Ovary (tissue), 3 donors: Measurements from ENCODE around the gene EMP3.

Experiments
- POLR2A ChIP-seq: fragments of 450-650 bp; IDR thresholded peaks from one replicate; pipeline ENCODE4 v1.6.1; 2017; ENCODE audit warnings: antibody characterized with exemption, mild to moderate bottlenecking, moderate library complexity
- TF ChIP-seq, protein P1 (sequence below), 3 donors: fragments of 450-650 bp in 2 of 3; fragments of 200-600 bp in 1 of 3; IDR thresholded peaks; one replicate each; pipeline versions ENCODE4 v1.5.1 to v1.8.0; 2016 to 2022; ENCODE audit warnings: antibody characterized with exemption in 3 of 3, mild to moderate bottlenecking in 1 of 3
- donor health status: DM: no; HTN: no; CAD: no.

DNA sequence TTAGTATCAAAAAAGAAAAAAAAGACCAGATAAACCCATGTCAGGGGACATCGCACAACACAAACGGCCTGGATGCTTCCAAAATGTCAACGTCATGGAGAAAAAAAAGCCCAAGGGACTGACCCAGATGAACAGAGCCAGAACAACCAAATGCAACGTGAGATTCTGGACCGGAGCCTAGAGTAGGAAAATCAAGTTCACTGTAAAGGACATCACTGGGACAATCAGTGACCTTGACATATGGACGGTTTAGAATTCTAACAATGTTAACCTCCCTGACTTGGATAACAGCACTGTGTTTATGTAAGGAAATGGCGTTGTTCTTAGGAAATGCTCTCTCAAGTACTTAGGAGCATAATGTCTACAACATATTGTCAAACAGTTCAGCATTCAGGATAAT lies 15.1 kb upstream of the EMP3 start:
- TF ChIP-seq, protein P1, sequence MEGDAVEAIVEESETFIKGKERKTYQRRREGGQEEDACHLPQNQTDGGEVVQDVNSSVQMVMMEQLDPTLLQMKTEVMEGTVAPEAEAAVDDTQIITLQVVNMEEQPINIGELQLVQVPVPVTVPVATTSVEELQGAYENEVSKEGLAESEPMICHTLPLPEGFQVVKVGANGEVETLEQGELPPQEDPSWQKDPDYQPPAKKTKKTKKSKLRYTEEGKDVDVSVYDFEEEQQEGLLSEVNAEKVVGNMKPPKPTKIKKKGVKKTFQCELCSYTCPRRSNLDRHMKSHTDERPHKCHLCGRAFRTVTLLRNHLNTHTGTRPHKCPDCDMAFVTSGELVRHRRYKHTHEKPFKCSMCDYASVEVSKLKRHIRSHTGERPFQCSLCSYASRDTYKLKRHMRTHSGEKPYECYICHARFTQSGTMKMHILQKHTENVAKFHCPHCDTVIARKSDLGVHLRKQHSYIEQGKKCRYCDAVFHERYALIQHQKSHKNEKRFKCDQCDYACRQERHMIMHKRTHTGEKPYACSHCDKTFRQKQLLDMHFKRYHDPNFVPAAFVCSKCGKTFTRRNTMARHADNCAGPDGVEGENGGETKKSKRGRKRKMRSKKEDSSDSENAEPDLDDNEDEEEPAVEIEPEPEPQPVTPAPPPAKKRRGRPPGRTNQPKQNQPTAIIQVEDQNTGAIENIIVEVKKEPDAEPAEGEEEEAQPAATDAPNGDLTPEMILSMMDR (IDR thresholded peaks at IDR 0.05), result no peak
- TF ChIP-seq POLR2A, result no peak
